Testis (tissue), 2 donors: Measurements from ENCODE around the gene ARHGEF10L.

Experiments
- CTCF ChIP-seq, 3 experiments: fragments of 450-650 bp in 2 of 3; fragments of 200-600 bp in 1 of 3; sonication (generic) in 1 of 3; IDR thresholded peaks; one replicate each; pipeline ENCODE4 v1.5.1; 2016 to 2019; ENCODE audit warnings: antibody characterized with exemption in 3 of 3, mild to moderate bottlenecking in 2 of 3, moderate library complexity in 1 of 3
- POLR2A ChIP-seq: fragments of 450-650 bp; IDR thresholded peaks from one replicate; pipeline ENCODE4 v1.6.1; 2017; ENCODE audit warnings: antibody characterized with exemption, mild to moderate bottlenecking, moderate library complexity

- no peak for TF ChIP-seq CTCF (IDR thresholded peaks at IDR 0.05)
- TF ChIP-seq POLR2A = no peak
Observed at GRCh38 chr1:17717594-17718535, 178.4 kb downstream of the ARHGEF10L start.
